ENCODE results near the gene HOXA3.
A peak's percentile ranks its signal among the peaks of the same experiment; 100 is the strongest.

Gene HOXA3

GRCh38 chr7:27113991-27114769 lies 38.2 kb downstream of the HOXA3 start:
- DNase-seq (ENCODE audit: low spot score) = peak; percentile 44

GRCh38 chr7:27112955-27113949 lies 39.1 kb downstream of the HOXA3 start:
- DNase-seq (ENCODE audit: low spot score) = peak; percentile 71

- no peak for DNase-seq (ENCODE audit: low spot score)
These were observed 40.0 kb downstream of the HOXA3 start for GRCh38 chr7:27112361-27112760.

- no peak for DNase-seq (ENCODE audit: low spot score)
These were observed 40.6 kb downstream of the HOXA3 start for GRCh38 chr7:27111751-27112277.

- DNase-seq (ENCODE audit: low spot score) = peak; percentile 61
These were observed 41.2 kb downstream of the HOXA3 start for GRCh38 chr7:27111042-27111750.

DNA sequence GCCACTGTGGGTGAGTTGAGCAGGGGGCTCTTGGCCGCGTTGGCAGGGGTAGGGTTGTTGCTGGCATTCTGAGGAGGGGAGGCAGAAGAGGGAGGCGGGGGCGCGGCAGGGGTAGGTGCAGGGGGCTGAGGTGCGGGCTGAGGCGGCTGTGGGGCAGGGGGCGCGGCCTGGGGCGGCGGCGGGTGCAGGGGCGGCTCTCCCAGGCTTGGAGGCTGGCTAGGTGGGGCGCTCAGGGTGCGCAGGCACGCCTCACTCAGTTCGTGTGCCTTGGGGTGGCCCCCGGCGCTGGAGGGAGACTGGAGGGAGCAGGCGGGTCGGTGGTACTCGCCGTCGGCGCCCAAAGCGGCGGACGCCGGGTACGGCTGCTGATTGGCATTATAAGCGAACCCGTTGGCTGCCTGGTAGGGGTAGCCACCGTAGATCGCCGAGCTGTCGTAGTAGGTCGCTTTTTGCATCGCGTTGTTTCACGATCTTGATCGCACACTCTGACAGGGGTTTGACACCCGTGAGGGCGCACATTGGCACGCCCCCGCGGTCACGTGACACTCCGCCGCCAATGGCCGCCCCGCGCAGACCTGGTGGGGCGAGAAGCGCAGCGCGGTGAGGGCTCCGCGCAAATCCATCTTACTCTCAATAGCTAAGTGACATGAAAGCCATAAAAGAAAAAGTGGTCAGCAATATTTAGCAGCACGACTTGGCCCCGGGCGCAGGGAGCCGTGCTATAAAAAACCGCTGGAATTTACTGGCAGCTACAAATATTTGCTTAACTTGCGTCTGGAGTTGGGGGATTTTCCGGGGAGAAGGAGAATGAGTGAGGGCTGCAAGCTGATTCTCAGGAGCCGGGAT lies 42.0 kb downstream of the HOXA3 start:
- peak; percentile 85 for DNase-seq (ENCODE audit: low spot score)

- no peak for DNase-seq (ENCODE audit: low spot score)
These were observed 42.8 kb downstream of the HOXA3 start for GRCh38 chr7:27109466-27110185.

GRCh38 chr7:27108390-27109127 lies 43.8 kb downstream of the HOXA3 start:
- DNase-seq (ENCODE audit: low spot score) = peak; percentile 79

DNA sequence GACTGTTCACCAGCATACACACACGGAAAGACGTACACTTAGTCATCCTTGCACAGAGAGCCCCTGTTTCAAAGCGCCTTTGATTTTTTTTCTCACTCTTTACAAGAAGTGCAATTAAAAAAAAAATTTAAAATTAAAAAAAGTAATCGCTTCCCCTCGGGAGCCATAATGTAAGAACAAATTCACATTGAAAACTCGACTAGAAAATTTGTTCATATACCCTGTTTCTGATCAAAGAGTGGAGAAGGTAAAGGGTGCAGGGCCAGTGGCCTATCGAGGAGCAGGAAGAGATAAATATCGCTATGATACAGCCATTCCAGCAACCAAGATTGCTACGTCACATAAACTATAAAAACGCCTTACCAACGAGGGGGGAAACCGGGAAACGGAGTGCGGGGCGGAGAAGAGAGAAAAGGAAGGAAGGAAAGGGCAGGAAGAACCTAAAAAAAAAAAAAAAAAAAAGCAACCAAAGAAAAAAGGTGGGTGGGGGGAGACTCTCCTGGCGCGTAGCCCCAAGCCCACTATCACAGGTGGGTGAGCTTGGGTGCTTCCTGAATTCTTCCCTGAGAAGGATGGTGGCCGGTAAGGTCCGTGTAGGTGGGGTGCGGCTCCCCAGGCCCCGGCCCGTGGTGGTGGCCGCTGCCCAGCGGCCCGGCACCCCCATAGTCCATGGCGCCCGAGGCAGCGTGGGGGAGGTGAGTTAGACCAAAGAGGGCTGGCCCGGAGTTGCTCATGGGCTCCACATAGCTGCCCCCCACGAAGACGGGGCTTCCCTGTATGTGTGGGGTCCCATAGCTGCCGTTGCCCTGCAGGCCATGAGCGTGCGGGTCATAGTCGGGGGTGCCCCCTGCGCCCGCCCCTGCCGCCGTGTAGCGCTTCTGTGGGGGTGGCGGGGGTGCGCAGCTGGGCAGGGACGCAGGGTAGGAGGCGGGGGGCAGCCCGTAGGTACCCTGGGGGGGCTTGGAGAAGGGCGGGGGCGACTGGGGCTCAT lies 44.7 kb downstream of the HOXA3 start:
- DNase-seq (ENCODE audit: low spot score) = peak; percentile 54

DNA sequence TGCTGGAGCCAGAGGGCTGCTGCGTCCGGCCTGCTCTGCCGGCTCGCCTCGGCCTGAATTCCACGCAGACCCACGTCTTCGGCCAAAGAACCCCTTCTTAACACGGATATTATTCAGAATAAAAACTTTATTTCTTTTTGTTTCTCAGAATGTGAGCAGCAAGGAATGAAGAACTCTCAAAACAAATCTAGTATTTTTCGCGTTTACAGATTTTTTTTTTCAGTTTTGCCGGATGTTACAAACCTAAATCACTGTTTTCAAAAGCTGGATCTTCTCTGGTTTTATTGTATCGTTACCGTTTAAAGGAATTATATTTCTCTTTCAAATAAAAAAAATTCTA lies 45.5 kb downstream of the HOXA3 start:
- DNase-seq (ENCODE audit: low spot score) = no peak

DNA sequence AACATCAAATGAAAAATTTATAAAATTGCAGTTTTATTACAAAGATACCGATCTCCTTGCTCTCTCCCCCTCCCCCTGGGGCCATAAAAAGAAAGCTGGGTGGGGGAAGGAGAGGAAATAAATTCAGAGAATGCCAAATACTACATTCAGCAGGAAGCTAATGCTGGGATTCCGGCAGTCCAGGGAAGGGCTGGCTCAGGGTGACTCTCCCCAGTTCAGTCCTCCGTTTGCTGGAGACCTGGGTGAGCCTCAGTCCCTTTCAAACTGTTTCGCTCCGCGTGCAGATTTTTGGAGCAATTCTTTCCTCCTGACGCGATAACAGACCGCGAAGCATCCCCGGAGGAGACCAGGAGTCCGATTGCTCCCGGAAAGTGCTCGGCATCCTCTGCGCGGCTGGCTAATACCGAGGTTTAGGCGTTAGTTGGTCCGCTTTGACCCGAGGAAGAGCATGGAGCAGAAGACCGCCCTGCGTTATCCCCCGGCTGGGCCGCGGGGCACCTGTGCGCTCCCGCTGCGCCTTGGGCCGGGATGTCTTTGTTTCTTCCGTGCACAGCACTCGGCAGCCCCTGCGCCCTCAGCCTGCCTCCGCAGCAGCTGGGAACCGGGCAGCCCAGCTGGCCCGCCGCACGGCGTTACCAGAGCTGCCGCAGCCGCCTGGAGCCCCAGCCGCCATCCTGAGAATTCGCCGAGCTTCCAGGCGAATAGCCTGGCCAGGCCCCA lies 46.0 kb downstream of the HOXA3 start:
- peak; percentile 52 for DNase-seq (ENCODE audit: low spot score)

DNA sequence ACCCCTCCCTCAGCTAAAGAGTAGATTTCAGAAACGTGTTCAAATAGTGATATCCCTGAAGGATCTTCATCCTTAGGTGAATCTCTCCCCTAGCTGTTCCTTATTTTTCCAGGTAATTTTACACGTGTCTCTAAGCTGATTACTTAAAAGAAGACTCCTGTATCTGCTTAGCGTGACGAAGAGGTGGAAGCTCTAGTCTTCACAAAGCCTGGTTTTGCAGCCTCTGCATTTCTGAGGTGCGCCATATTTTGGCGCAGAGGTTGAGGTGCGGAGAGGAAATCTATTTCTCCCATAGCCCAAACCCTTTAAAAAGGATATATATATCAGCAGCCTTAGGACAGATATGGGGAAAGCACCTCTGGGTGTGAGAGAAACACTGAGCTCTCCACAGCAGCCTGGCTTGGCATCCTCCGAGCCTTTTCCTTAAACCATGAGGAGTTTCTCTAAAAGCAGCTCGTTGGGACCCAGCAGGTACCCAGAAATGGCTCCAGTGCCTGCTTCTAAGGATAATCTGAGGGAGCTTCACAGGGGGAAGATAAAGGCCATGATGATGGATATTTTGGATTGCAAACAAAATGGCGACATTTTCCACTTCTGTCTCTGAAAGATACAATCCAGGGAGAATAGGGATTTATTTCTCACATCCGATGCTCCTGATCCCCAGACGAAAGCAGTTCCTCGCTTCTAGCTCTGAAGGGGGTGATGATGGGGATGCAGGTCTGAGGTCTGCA lies 46.9 kb downstream of the HOXA3 start:
- no peak for DNase-seq (ENCODE audit: low spot score)

DNA sequence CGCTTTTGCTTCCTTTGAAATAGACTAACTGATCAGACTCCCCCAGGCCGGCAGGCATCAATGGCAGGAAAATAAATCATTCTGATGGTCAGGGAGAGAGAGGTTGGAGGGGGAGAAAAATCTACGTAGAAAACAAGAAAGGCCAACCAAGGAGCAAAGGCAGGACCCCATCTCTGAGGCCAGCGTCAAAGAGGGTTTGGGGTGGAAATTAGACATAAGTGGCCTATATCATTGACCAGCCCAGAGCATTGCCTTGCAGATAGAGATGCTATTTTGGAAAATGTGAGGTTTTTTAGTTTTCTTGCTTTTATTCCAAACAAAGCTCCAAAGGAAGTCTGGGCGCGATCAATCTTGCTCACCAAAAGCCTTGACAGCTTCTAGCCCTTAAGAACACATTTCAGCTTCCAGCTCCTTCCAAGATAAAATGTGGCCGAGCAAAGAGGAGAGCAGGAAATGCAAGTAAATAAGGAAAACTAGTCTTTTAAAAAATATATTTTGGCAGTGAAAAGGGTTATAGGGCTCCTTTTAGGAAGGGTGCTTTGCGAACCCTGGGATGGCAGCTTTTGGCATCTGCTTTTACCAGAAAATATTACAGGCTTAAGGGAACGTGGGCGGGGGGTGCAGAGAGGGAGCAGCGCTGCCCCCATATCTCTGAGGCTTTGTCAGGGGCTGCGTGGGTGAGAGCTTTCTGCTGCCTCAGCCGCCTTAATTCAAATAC lies 47.9 kb downstream of the HOXA3 start:
- DNase-seq (ENCODE audit: low spot score) = no peak

DNA sequence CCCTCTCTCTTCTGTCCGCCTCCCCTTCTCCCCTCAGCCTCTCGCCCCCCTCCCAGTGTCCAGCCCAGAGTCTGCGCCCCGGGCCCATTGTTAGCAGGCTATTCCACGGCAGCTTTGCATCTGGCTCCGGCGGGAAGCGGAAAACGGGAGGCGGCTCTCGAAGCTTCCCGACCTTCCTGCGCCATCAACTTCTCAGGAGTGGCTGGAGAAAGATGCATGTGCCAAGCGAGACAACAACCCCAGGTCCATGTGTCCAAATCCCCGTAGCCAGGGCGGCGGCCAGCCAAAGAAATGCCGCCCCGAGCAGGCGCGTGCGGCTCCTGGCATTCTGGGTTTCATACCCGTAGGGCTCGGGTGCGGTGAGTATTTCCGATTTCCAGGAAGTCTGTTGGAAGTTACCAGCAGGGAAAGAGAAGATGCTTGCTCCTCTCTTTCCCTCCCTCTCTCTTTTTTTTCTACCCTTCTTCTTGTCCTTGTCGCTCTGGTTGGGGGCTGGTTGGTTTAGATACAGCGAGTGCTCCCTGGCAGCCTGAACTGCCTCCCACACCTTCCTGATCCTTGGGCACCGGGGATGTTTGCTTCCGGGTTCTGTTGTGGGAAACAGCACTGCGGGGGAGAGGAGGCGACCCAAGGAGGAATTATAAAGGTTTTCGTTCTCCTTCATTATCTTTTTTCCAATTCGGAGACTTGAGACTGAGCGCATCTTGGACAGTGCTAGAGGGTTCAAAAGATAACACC lies 48.7 kb downstream of the HOXA3 start:
- peak; percentile 36 for DNase-seq (ENCODE audit: low spot score)

- peak; percentile 77 for DNase-seq (ENCODE audit: low spot score)
These were observed 49.6 kb downstream of the HOXA3 start, which contains the start of gene HOXA2 for GRCh38 chr7:27102581-27103442. Gene HOXA2, minus strand, starts transcription at chr7:27102683. Its CDS starts 183 bp downstream, at chr7:27102500.
